K562 (cell line): Measurements from ENCODE around the gene CDYL. TPM values are rescaled to one million over a fixed set of nuclear protein-coding genes. Genes with fewer than 3 reads are reported as not detected.

Experiments used
- AFF4 ChIP-seq: sonication (generic); formaldehyde crosslinking; IDR thresholded peaks from 2 replicates; pipeline ENCODE4 v1.8.0; 2023; ENCODE audit warnings: mild to moderate bottlenecking, missing genetic modification reagents
- EGR1 ChIP-seq: fragments of 450-650 bp; conservative IDR thresholded peaks from 2 replicates; pipeline ENCODE4 v1.6.1; 2017; ENCODE audit warnings: mild to moderate bottlenecking
- FOXA1 ChIP-seq: fragments of 450-650 bp; IDR thresholded peaks from 2 replicates; pipeline ENCODE4 v1.6.1; 2016; ENCODE audit warnings: mild to moderate bottlenecking, borderline replicate concordance
- GTF2E2 ChIP-seq: fragments of 200-800 bp; sonication (Bioruptor generic); IDR thresholded peaks from 2 replicates; pipeline ENCODE4 v1.6.1; 2016; ENCODE audit warnings: missing genetic modification characterization, missing compliant biosample characterization
- HDAC2 ChIP-seq: fragments of 450-650 bp; IDR thresholded peaks from 2 replicates; pipeline ENCODE4 v1.6.1; 2016; ENCODE audit warnings: mild to moderate bottlenecking
- MAFF ChIP-seq: IDR thresholded peaks from 2 replicates; pipeline ENCODE4 v1.6.1; 2012; ENCODE audit warnings: low read length, improper control_type of control experiment
- MCM7 ChIP-seq, 2 experiments: fragments of 450-650 bp; IDR thresholded peaks; 2 replicates each; pipeline ENCODE4 v1.6.1; 2016 to 2018
- MITF ChIP-seq: IDR thresholded peaks from 2 replicates; pipeline ENCODE4 v1.6.1; 2014; ENCODE audit warnings: antibody characterized with exemption
- NEUROD1 ChIP-seq: fragments of 150-350 bp; IDR thresholded peaks from 2 replicates; pipeline ENCODE4 v1.6.1; 2014; ENCODE audit warnings: borderline replicate concordance, low read length, low read depth; ENCODE audit not compliant: partially characterized antibody
- NFE2L1 ChIP-seq: fragments of 450-650 bp; IDR thresholded peaks from 2 replicates; pipeline ENCODE4 v1.6.1; 2016; ENCODE audit warnings: missing genetic modification characterization, low read depth, mild to moderate bottlenecking, missing compliant biosample characterization, moderate library complexity, borderline replicate concordance
- NFIC ChIP-seq: fragments of 450-650 bp; IDR thresholded peaks from 2 replicates; pipeline ENCODE4 v1.6.1; 2017; ENCODE audit warnings: mild to moderate bottlenecking, inconsistent platforms
- NR2C1 ChIP-seq, 2 experiments: fragments of 450-650 bp; IDR thresholded peaks; 2 replicates each; pipeline ENCODE4 v1.6.1; 2017; ENCODE audit warnings: mild to moderate bottlenecking in 2 of 2, antibody characterized with exemption in 1 of 2, inconsistent platforms in 1 of 2, missing compliant biosample characterization in 1 of 2, missing genetic modification characterization in 1 of 2
- SMAD1 ChIP-seq: fragments of 150-350 bp; IDR thresholded peaks from 2 replicates; pipeline ENCODE4 v1.6.1; 2014; ENCODE audit warnings: low read length, low read depth; ENCODE audit not compliant: partially characterized antibody
- SMARCC2 ChIP-seq: fragments of 450-650 bp; IDR thresholded peaks from 2 replicates; pipeline ENCODE4 v1.6.1; 2017; ENCODE audit warnings: antibody characterized with exemption, moderate library complexity, mild to moderate bottlenecking, low read depth
- TAL1 ChIP-seq: fragments of 450-650 bp; IDR thresholded peaks from 2 replicates; pipeline ENCODE4 v1.6.1; 2016; ENCODE audit warnings: mild to moderate bottlenecking
- TCF3 ChIP-seq: sonication (generic); formaldehyde crosslinking; IDR thresholded peaks from 2 replicates; pipeline ENCODE4 v1.4.0; 2020; ENCODE audit warnings: mild to moderate bottlenecking, missing genetic modification reagents
- TOE1 ChIP-seq, 2 experiments: fragments of 450-650 bp in 1 of 2; sonication (generic) in 1 of 2; formaldehyde crosslinking in 1 of 2; IDR thresholded peaks; 2 replicates each; pipeline versions ENCODE4 v1.7.1 to v1.8.0; 2016 to 2022; ENCODE audit warnings: borderline replicate concordance in 2 of 2, mild to moderate bottlenecking in 2 of 2, antibody characterized with exemption in 1 of 2, inconsistent platforms in 1 of 2, low read depth in 1 of 2, missing genetic modification reagents in 1 of 2, moderate library complexity in 1 of 2
- ZBTB12 ChIP-seq: fragments of 250-450 bp; sonication (Bioruptor Pico); IDR thresholded peaks from 2 replicates; pipeline ENCODE4 v1.4.0; 2020
- ZBTB7A ChIP-seq: IDR thresholded peaks from 2 replicates; pipeline ENCODE4 v1.6.1; 2011; ENCODE audit warnings: low read depth, mild to moderate bottlenecking, low read length, moderate library complexity, borderline replicate concordance; ENCODE audit not compliant: control insufficient read depth
- ZC3H11A ChIP-seq: IDR thresholded peaks from 2 replicates; pipeline ENCODE4 v1.6.1; 2012; ENCODE audit warnings: low read depth, low read length, improper control_type of control experiment
- ZNF133 ChIP-seq: fragments of 250-450 bp; sonication (Bioruptor Pico); IDR thresholded peaks from 2 replicates; pipeline ENCODE4 v1.4.0; 2020; ENCODE audit warnings: mild to moderate bottlenecking
- ZNF551 ChIP-seq: fragments of 250-450 bp; sonication (Bioruptor Pico); IDR thresholded peaks from 2 replicates; pipeline ENCODE4 v1.5.0; 2021; ENCODE audit warnings: mild to moderate bottlenecking, moderate library complexity
- polyA plus RNA-seq, 8 experiments: library from polyadenylated mRNA; depleted of rRNA in 4 of 8; stranded (reverse) in 5 of 8; unstranded in 3 of 8; fragments of >200 nt; fragmentation: Nextera tagmentation in 2 of 8; fragmentation: Illumina TruSeq in 1 of 8; extraction: Ambion mirVana in 2 of 8; extraction: Trizol in 1 of 8; gene quantifications; 2 replicates each; pipeline versions ENCODE4 v1.2.1 to v1.2.3, GENCODE V29; 2011 to 2014; ENCODE audit warnings: inconsistent platforms in 1 of 8, missing spikeins in 1 of 8
- total RNA-seq, 7 experiments: library from RNA; depleted of rRNA in 6 of 7; stranded (reverse); fragments of >200 nt in 6 of 7; fragmentation: Illumina TruSeq in 2 of 7; extraction: Trizol in 2 of 7; gene quantifications; 2 replicates each; pipeline versions ENCODE4 v1.2.1 to v1.2.3, GENCODE V29; 2011 to 2021; ENCODE audit warnings: low replicate concordance in 1 of 7

Gene CDYL
- total and polyA plus RNA-seq, 9 of the 15 experiments (the other 6 are each of a cell fraction or from before 2014, with no cell fraction given): 8.1 to 45.8 (median 40.8) TPM

- TF ChIP-seq AFF4 (CRISPR knock-in tag) (no peak), TCF3 (peak; percentile 91), GTF2E2 (peak; percentile 84), SMAD1 (peak; percentile 64), ZNF133 (CRISPR knock-in tag) (no peak), MCM7 (IDR thresholded peaks at IDR 0.05) (no peak), ZC3H11A (no peak), MAFF (peak; percentile 99), EGR1 (peak; percentile 57), ZNF551 (no peak), MITF (peak; percentile 22; the same call in 1 of the 2 replicates), NFIC (peak; percentile 81), TOE1 (IDR thresholded peaks at IDR 0.05; ENCODE audit: borderline replicate concordance) (peak; percentile 34; the same call in 1 of the 2 replicates), TOE1 (CRISPR knock-in tag; IDR thresholded peaks at IDR 0.05; ENCODE audit: borderline replicate concordance, low read depth) (no peak), NFE2L1 (peak; percentile 94), ZBTB12 (no peak), NR2C1 (IDR thresholded peaks at IDR 0.05) (peak; percentile 42; the same call in 1 of the 2 replicates), NR2C1 (tag; IDR thresholded peaks at IDR 0.05) (0 out of 2 replicates have a peak, but pooled peaks have one; percentile 51), NEUROD1 (peak; percentile 78), SMARCC2 (peak; percentile 94), TAL1 (peak; percentile 92), HDAC2 (peak; percentile 83), ZBTB7A (no peak), FOXA1 (no peak)
These were observed 165.8 kb downstream of the CDYL start (continued) for GRCh38 chr6:4941782-4942672.
